KG1 (cell line): ENCODE data around the gene TNNI3.
"Not testable (repeated sequence)": the region's sequence is repeated elsewhere in the genome, so short reads cannot be mapped to it uniquely, and the experiment has no call there.

Experiments used
- DNase-seq: peaks from one replicate; lab custom pipeline; 2025; lab: John Stamatoyannopoulos, UW

TNNI3 gene

GRCh38 chr19:55172741-55173140 lies 15.2 kb upstream of the TNNI3 start:
- no peak for DNase-seq

GRCh38 chr19:55172318-55172717 lies 14.8 kb upstream of the TNNI3 start:
- DNase-seq: not testable (repeated sequence)

- no peak for DNase-seq
These were observed 13.9 kb upstream of the TNNI3 start for GRCh38 chr19:55171440-55171839.

GRCh38 chr19:55169136-55169535 lies 11.6 kb upstream of the TNNI3 start:
- no peak for DNase-seq

- peak; percentile 91 for DNase-seq
These were observed 9.2 kb upstream of the TNNI3 start, which contains the start of gene DNAAF3 for GRCh38 chr19:55166530-55167268. DNAAF3 (minus strand) TSS chr19:55166613; CDS start chr19:55166413, 200 bp downstream.

- DNase-seq: peak; percentile 86
These were observed 8.5 kb upstream of the TNNI3 start for GRCh38 chr19:55165952-55166529.

GRCh38 chr19:55161571-55162322 lies 4.2 kb upstream of the TNNI3 start:
- no peak for DNase-seq

- no peak for DNase-seq
These were observed 3.4 kb upstream of the TNNI3 start for GRCh38 chr19:55160986-55161365.

- DNase-seq: peak; percentile 86
These were observed 2.8 kb upstream of the TNNI3 start for GRCh38 chr19:55160128-55160985.

GRCh38 chr19:55158848-55159749 lies 1.6 kb upstream of the TNNI3 start:
- DNase-seq: no peak

- no peak for DNase-seq
These were observed 891 bp upstream of the TNNI3 start for GRCh38 chr19:55158423-55158822.

- no peak for DNase-seq
These were observed 1.1 kb downstream of the TNNI3 start for GRCh38 chr19:55156202-55157063.

- not testable (repeated sequence) for DNase-seq
These were observed 1.7 kb downstream of the TNNI3 start for GRCh38 chr19:55155784-55156183.

GRCh38 chr19:55153652-55154264 lies 3.8 kb downstream of the TNNI3 start:
- DNase-seq: no peak

GRCh38 chr19:55152017-55152416 lies 5.5 kb downstream of the TNNI3 start:
- no peak for DNase-seq

- no peak for DNase-seq
These were observed 8.2 kb downstream of the TNNI3 start, which contains the start of gene TNNT1 for GRCh38 chr19:55149078-55150003. TNNT1 (minus strand) TSS chr19:55149206; CDS start chr19:55147157, 2,049 bp downstream.

GRCh38 chr19:55147545-55148251 lies 9.8 kb downstream of the TNNI3 start:
- DNase-seq: no peak
